Astrocyte of the cerebellum (primary cell): ENCODE measurements around the gene ADCY7.
"Not testable (repeated sequence)": the region's sequence is repeated elsewhere in the genome, so short reads cannot be mapped to it uniquely, and the experiment has no call there.

Source experiments
- DNase-seq: peaks from one replicate; pipeline ENCODE4 v3.0.0-alpha.2; 2011; ENCODE audit warnings: low read depth
- H3K4me3 ChIP-seq: 2 replicates; pipeline ENCODE4 v1.5.1; 2011; ENCODE audit warnings: mild to moderate bottlenecking, low read depth, low read length, moderate library complexity
- CTCF ChIP-seq: IDR thresholded peaks from 2 replicates; pipeline ENCODE4 v1.5.1; 2012; ENCODE audit warnings: low read length, low read depth, moderate library complexity, mild to moderate bottlenecking; ENCODE audit errors: missing control alignments
- in situ Hi-C: cut with HindIII; loops from 2 replicates; pipeline ENCODE4 v1.10.0; 2017; ENCODE audit warnings: low sequenced_read_pairs

ADCY7 gene

GRCh38 chr16:50336884-50337283 is 70.5 kb downstream of the ADCY7 start:
- TF ChIP-seq CTCF: no peak
- in situ Hi-C loops: no loop called here
- DNase-seq: no peak
- H3K4me3 ChIP-seq: no peak overlapping the region

DNA sequence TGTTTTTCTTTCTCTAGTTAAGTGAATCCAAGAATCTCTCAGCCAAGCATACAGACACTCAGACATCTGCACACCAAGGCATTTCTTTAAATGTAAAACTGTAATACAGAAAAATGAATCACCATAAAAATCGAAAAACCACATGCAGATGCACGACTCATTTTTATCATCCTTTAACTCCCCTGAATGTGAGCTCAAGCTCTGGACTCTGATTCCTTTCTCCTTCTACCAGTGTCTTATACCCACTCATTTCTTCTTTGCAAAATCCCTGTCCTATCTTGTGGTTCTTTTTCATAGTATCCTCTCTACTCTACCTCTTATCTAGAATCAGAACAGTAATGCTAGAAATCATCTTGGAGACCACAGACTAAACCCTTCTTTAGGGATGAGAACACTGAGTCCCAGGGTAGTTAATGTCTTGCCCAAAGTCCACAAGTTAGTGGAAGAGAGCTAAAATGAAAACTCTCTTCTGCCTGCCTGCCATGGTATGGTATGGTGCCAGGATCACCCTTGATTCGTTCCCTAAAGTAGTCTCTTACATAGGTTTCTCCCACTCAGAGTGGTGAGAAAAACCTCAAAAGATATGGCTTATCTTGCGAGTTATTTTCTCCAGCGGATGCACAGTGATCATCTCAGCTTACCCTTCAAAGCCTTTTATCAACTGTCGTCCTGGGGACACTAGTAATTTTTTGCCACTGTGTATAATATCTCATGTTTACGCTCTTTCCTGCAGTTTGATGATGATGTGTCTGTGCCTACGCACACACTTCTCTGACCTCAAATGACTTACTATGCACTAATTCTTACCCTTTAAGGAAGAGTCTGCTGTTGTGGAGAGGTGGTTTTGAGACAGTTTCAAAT is 72.2 kb downstream of the ADCY7 start:
- DNase-seq: no peak
- H3K4me3 ChIP-seq: no peak overlapping the region
- in situ Hi-C loops: no loop called here
- TF ChIP-seq CTCF: no peak

GRCh38 chr16:50340578-50340977 is 74.2 kb downstream of the ADCY7 start:
- in situ Hi-C loops: no loop called here
- no peak overlapping the region for H3K4me3 ChIP-seq
- no peak for TF ChIP-seq CTCF
- DNase-seq: peak; percentile 33

GRCh38 chr16:50343566-50343965 is 77.2 kb downstream of the ADCY7 start:
- H3K4me3 ChIP-seq, DNase-seq, in situ Hi-C loops: not testable (repeated sequence)

GRCh38 chr16:50345210-50345609 is 78.9 kb downstream of the ADCY7 start:
- DNase-seq, in situ Hi-C loops, H3K4me3 ChIP-seq: not testable (repeated sequence)

GRCh38 chr16:50351116-50351515 is 84.8 kb downstream of the ADCY7 start:
- in situ Hi-C loops: no loop called here
- peak; percentile 48 for DNase-seq
- no peak for TF ChIP-seq CTCF
- no peak overlapping the region for H3K4me3 ChIP-seq

DNA sequence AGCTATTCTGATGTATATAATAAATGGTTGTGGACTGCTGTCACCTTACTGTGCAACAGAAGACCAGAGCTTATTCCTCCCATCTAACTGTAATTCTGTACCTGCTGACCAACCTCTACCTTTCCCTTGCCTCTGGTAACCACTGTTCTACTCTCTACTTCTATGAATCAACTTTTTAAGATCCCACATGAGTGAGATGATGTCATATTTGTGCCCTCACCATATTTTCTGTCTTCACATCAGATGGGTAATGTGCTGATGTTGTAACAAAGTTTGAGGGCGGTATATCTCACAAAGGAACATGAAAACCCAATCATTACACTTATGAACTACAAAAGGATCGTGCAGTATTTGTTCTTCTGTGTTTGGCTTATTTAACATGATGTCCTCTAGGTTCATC is 85.6 kb downstream of the ADCY7 start:
- in situ Hi-C loops: no loop called here
- no peak overlapping the region for H3K4me3 ChIP-seq
- DNase-seq: no peak
- no peak for TF ChIP-seq CTCF
